GM10266 (cell line): ENCODE data around the gene RRAGD.
"Not testable (repeated sequence)": the region's sequence is repeated elsewhere in the genome, so short reads cannot be mapped to it uniquely, and the experiment has no call there.

Experiments used
- DNase-seq: peaks from one replicate; pipeline ENCODE4 v3.0.0; 2012; ENCODE audit errors: extremely low spot score
- TF ChIP-seq, protein P1 (sequence below): IDR thresholded peaks from 2 replicates; pipeline ENCODE4 v1.5.1; 2012; ENCODE audit warnings: mild to moderate bottlenecking, low read depth; ENCODE audit not compliant: control insufficient read depth, insufficient read depth; ENCODE audit errors: missing control alignments

Gene RRAGD

DNA sequence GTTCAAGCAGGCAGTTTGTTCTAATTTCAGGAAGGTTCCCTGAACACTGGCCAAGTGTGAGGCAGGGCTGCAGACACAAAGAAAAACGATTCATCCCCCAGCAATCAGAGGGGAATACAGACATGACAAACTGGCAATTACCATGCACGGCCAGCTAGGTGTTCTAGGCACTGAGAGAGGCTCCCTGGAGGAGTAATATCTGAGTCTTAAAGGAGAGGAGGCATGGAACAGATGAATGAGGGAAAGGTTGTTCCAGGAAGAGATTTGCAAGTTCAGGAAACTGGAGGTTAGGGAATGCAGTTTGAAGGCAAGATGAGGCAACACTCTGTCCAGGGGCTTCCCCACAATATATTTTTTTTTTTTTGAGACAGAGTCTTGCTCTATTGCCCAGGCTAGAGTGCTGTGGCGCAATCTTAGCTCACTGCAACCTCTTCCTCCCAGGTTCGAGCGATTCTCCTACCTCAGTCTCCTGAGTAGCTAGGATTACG lies 11.1 kb downstream of the RRAGD start:
- no peak for DNase-seq
- TF ChIP-seq, protein P1, sequence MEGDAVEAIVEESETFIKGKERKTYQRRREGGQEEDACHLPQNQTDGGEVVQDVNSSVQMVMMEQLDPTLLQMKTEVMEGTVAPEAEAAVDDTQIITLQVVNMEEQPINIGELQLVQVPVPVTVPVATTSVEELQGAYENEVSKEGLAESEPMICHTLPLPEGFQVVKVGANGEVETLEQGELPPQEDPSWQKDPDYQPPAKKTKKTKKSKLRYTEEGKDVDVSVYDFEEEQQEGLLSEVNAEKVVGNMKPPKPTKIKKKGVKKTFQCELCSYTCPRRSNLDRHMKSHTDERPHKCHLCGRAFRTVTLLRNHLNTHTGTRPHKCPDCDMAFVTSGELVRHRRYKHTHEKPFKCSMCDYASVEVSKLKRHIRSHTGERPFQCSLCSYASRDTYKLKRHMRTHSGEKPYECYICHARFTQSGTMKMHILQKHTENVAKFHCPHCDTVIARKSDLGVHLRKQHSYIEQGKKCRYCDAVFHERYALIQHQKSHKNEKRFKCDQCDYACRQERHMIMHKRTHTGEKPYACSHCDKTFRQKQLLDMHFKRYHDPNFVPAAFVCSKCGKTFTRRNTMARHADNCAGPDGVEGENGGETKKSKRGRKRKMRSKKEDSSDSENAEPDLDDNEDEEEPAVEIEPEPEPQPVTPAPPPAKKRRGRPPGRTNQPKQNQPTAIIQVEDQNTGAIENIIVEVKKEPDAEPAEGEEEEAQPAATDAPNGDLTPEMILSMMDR, result no peak

DNA sequence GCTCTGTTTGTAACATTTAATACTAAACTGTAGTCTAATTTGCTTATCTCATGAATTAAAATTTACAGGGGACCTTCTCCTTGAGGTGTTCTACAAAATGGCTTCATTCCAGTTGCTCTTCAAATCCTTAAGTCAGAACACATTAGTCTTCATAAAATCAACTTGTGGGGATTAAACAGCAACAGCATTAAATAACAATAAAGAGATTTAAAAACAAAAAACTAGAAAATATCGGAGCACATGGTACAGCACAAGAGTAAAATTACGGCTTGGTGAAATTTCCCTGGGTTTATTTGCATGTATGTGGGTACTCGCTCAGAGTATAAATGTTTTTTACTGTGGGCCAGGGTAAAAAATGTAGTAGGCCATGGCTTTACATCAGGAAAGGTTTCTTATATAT lies 12.0 kb downstream of the RRAGD start:
- TF ChIP-seq, protein P1, result no peak
- no peak for DNase-seq

- TF ChIP-seq, protein P1, result no peak
- no peak for DNase-seq
Measured at GRCh38 chr6:89398762-89399525, 13.1 kb downstream of the RRAGD start.

DNA sequence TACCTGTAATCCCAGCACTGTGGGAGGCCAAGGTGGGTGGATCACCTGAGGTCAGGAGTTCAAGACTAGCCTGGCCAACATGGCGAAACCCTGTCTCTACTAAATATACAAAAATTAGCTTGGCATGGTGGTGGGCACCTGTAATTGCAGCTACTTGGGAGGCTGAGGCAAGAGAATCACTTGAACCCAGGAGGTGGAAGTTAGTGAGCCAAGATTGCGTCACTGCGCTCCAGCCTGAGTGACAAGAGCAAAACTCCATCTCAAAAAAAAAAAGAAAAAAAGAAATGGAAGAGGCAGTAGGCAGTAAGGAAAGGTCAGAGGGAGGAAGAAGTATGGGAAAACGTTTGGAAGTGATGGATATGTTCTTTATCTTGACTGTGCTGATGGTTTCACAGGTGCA lies 14.2 kb downstream of the RRAGD start:
- not testable (repeated sequence) for DNase-seq

DNA sequence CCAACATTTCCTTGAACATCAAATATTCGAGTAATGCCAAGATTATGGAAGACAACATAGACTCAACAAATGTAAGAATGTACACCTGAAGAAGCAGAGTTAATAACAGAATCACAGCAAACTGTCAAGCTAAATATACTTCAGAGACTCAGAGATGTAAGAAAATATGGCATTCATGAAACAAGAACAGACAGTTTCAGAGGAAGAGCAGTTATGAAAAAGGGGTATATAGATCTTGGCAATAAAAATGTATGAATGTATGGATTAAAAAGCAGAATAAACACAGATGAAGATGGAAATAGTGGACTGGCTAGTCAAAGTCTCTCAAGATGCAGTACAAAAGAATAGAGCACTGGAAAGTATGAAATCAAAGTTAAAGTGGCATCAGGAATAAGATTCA lies 18.4 kb downstream of the RRAGD start:
- TF ChIP-seq, protein P1, result no peak
- DNase-seq, result no peak

- no peak for DNase-seq
- TF ChIP-seq, protein P1, result no peak
Measured at GRCh38 chr6:89392823-89393222, 19.2 kb downstream of the RRAGD start.

DNA sequence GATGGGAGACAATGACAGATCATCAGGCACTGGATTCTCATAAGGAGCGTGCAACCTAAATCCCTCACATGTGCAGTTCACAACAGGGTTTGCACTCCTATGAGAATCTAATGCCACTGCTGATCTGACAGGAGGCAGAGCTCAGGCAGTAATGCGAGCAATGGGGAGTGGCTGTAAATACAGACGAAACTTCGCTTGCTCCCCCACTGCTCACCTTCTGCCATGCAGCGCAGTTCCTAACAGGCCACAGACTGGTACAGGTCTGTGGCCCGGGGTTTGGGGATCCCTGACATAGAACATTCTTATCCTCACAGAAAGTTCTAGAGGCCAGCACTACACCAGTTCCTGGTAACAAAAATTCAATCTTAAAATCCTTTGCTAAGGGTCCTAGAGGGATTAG lies 23.2 kb downstream of the RRAGD start:
- TF ChIP-seq, protein P1, result no peak
- no peak for DNase-seq
